CD14-positive monocyte (primary cell): ENCODE measurements around the gene ELMOD1. TPM values are rescaled to one million over a fixed set of nuclear protein-coding genes. Genes with fewer than 3 reads are reported as not detected.

Experiments
- DNase-seq, 3 donors: peaks; one replicate each; pipeline ENCODE4 v3.0.0-alpha.2; 2011 to 2022
- H2AFZ ChIP-seq: 2 replicates; pipeline ENCODE4 v1.6.0; 2012; ENCODE audit warnings: mild to moderate bottlenecking, low read depth, low read length, inconsistent platforms; ENCODE audit not compliant: insufficient read depth, poor library complexity, severe bottlenecking
- H3K27ac ChIP-seq, 2 donors: 1 replicate in 1 of 2; 2 replicates in 1 of 2; pipeline ENCODE4 v1.5.1; 2012 to 2013; ENCODE audit warnings: low read length in 2 of 2, control low read depth in 1 of 2, inconsistent platforms in 1 of 2, low read depth in 1 of 2, mild to moderate bottlenecking in 1 of 2
- H3K27me3 ChIP-seq, 2 donors: one replicate each; pipeline versions ENCODE4 v1.6.0 to v1.6.1; 2011 to 2013; ENCODE audit warnings: low read length in 2 of 2; ENCODE audit not compliant: control insufficient read depth in 2 of 2, insufficient read depth in 2 of 2
- H3K36me3 ChIP-seq, 2 donors: replicated peaks in 1 of 2; 1 replicate in 1 of 2; 2 replicates in 1 of 2; pipeline versions ENCODE4 v1.5.1 to v1.6.1; 2012 to 2013; ENCODE audit warnings: low read length in 2 of 2, control low read depth in 1 of 2, inconsistent platforms in 1 of 2, mild to moderate bottlenecking in 1 of 2; ENCODE audit not compliant: insufficient read depth in 2 of 2, control insufficient read depth in 1 of 2
- H3K4me1 ChIP-seq, 2 donors: 1 replicate in 1 of 2; 2 replicates in 1 of 2; pipeline versions ENCODE4 v1.5.1 to v1.6.1; 2012 to 2013; ENCODE audit warnings: low read length in 2 of 2, control low read depth in 1 of 2, inconsistent platforms in 1 of 2, mild to moderate bottlenecking in 1 of 2, moderate library complexity in 1 of 2; ENCODE audit not compliant: insufficient read depth in 2 of 2, control insufficient read depth in 1 of 2
- H3K4me2 ChIP-seq: replicated peaks from 2 replicates; pipeline ENCODE3; 2012; ENCODE audit warnings: low read length, moderate library complexity, mild to moderate bottlenecking; ENCODE audit not compliant: poor library complexity, severe bottlenecking; ENCODE audit errors: extremely low read depth
- H3K4me3 ChIP-seq, 3 experiments: fragments of 200-600 bp in 1 of 3; sonication (generic) in 1 of 3; replicated peaks in 1 of 3; 1 replicate in 2 of 3; 2 replicates in 1 of 3; pipeline ENCODE4 v1.5.1; 2011 to 2013; ENCODE audit warnings: low read length in 3 of 3, mild to moderate bottlenecking in 3 of 3, control low read depth in 2 of 3, low read depth in 2 of 3, inconsistent platforms in 1 of 3, moderate library complexity in 1 of 3
- H3K79me2 ChIP-seq: 2 replicates; pipeline ENCODE4 v1.6.0; 2012; ENCODE audit warnings: mild to moderate bottlenecking, control low read depth, inconsistent platforms, low read length, moderate library complexity; ENCODE audit not compliant: insufficient read depth
- H3K9ac ChIP-seq: 2 replicates; pipeline ENCODE4 v1.6.0; 2017; ENCODE audit warnings: low read length, mild to moderate bottlenecking; ENCODE audit not compliant: insufficient read depth, poor library complexity, severe bottlenecking
- H3K9me3 ChIP-seq, 2 donors: replicated peaks in 1 of 2; 1 replicate in 1 of 2; 2 replicates in 1 of 2; pipeline versions ENCODE4 v1.5.1 to v1.6.1; 2012 to 2013; ENCODE audit warnings: low read length in 2 of 2, control low read depth in 1 of 2; ENCODE audit not compliant: control insufficient read depth in 1 of 2, insufficient read depth in 1 of 2
- H4K20me1 ChIP-seq: 2 replicates; pipeline ENCODE4 v1.6.0; 2012; ENCODE audit warnings: mild to moderate bottlenecking, low read length, control low read depth, moderate library complexity; ENCODE audit not compliant: insufficient read depth
- H3K27ac Mint-ChIP-seq, 7 donors: one replicate each; pipeline ENCODE4 v1.8.0; 2020; ENCODE audit warnings: mild to moderate bottlenecking in 7 of 7, mixed read lengths in 7 of 7, moderate library complexity in 6 of 7, inconsistent platforms in 2 of 7
- H3K27me3 Mint-ChIP-seq, 3 donors: one replicate each; pipeline ENCODE4 v1.8.0; 2021 to 2022; ENCODE audit warnings: low read depth in 3 of 3, mild to moderate bottlenecking in 3 of 3, mixed read lengths in 3 of 3, moderate library complexity in 3 of 3, inconsistent platforms in 1 of 3
- H3K36me3 Mint-ChIP-seq, 2 donors: one replicate each; pipeline ENCODE4 v1.8.0; 2020; ENCODE audit warnings: mixed read lengths in 2 of 2, inconsistent platforms in 1 of 2, mild to moderate bottlenecking in 1 of 2
- H3K4me1 Mint-ChIP-seq: one replicate; pipeline ENCODE4 v1.8.0; 2020; ENCODE audit warnings: mild to moderate bottlenecking, mixed read lengths
- H3K4me3 Mint-ChIP-seq, 2 donors: one replicate each; pipeline ENCODE4 v1.8.0; 2020; ENCODE audit warnings: mild to moderate bottlenecking in 2 of 2, mixed read lengths in 2 of 2, moderate library complexity in 1 of 2
- H3K9me3 Mint-ChIP-seq, 7 donors: one replicate each; pipeline ENCODE4 v1.8.0; 2020 to 2022; ENCODE audit warnings: mixed read lengths in 7 of 7, mild to moderate bottlenecking in 6 of 7, moderate library complexity in 6 of 7, inconsistent platforms in 2 of 7
- CTCF ChIP-seq: fragments of 200-600 bp; IDR thresholded peaks from one replicate; pipeline ENCODE4 v1.8.0; 2022; ENCODE audit warnings: antibody characterized with exemption, mild to moderate bottlenecking
- WGBS: methylation state at CpG from one replicate; pipeline ENCODE4 v1.1.5; 2013; ENCODE audit warnings: missing lambda C conversion rate; ENCODE audit not compliant: insufficient coverage; 5-methylcytosine and 5-hydroxymethylcytosine counted together
- intact Hi-C, 2 donors: fragments of 100-400 bp; cut with micrococcal nuclease; formaldehyde crosslinking; loops; one replicate each; pipeline versions ENCODE4 v1.15.0 to v1.15.1; 2023
- polyA minus RNA-seq: library from RNA; depleted of rRNA, polyadenylated mRNA; stranded (reverse); fragments of >200 nt; gene quantifications from 2 replicates; pipeline ENCODE4 v1.2.3, GENCODE V29; 2012
- polyA plus RNA-seq, 3 donors: library from polyadenylated mRNA; depleted of rRNA in 1 of 3; unstranded in 2 of 3; stranded (reverse) in 1 of 3; fragments of 300-500 nt in 2 of 3; fragments of >200 nt in 1 of 3; fragmentation: Illumina TruSeq in 2 of 3; gene quantifications; 1 replicate in 2 of 3; 2 replicates in 1 of 3; pipeline ENCODE4 v1.2.3, GENCODE V29; 2012 to 2021
- total RNA-seq, 12 experiments: library from RNA in 1 of 12; stranded (reverse) in 1 of 12; fragments of 120-200 nt in 1 of 12; gene quantifications; one replicate each; pipeline ENCODE4 v1.2.4 and lab custom pipeline; 2013 to 2026; ENCODE audit warnings: mixed read lengths in 6 of 12, inconsistent platforms in 1 of 12

Gene ELMOD1
- not detected for total RNA-seq (2013)
- polyA plus RNA-seq (not detected), polyA minus RNA-seq (not detected in 2 replicates), total RNA-seq (lab: John Stamatoyannopoulos, UW) (0 to 1.7 (median 0) reads per million in 11 experiments)

DNA sequence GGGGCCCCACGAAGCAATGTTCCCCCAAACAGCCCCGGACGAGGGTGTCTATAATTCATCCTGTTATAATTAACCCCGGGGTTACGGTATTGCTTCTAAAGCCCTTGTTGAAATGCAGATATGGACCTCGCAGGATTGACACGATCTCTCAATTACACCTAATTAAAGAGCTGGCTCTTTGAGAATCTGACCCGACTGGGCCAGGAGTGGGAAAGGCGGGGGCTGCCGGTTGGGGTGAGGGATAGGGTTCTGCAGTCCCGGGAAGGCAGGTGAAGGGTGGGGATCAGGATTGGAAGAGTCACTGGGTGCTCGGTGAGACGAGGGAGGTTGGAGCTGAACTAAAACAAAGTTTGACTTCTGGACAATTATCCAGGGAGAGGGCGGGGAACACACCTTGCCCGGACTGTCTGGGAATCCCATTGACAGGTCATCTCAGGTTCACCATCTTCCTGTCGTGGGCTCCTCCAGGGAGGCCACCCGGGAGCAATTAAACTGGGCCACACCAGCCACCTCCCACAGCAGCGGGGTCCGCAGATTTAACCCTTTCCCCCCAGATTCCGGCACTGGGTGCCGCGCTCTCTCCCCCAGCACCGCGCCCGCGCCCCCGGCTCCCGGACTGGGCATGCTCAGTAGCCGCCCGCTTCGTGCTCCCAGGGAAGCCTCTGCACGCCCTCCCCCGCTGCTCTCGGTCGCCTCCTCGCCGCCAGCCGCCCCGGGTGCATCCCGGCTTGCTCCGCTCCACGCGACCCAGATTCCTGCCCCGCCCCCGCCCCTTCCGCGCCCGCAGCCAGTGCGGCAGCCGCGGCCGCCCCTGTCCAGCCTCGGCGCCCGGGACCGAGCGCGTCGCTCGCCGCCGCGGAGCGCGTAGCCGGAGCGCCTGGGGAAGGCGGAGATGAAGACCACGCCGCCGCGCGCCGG, at the start of gene ELMOD1:
TSS of gene ELMOD1 (plus strand) at position 688 of the 918 bp plus-strand sequence. CDS start 27,043 bp downstream, outside the sequence.
- DNase-seq: no peak
- Histone ChIP-seq H3K79me2 (no peaks in the 10 kb centered on the region), H3K4me1 (peaks cover 11 to 12% of the 10 kb centered on the region in 2 donors), H2AFZ (peak within 1 kb of the TSS; percentile 21), H3K27ac (no peak within 1 kb of the TSS), H3K36me3 (no peaks in the 10 kb centered on the region), H3K9me3 (peaks cover 0 to 25% of the 10 kb centered on the region in 2 donors), H3K9ac (no peak within 1 kb of the TSS), H3K4me3 (peak within 1 kb of the TSS in 1 of 3 experiments; percentile 47), H3K27me3 (peaks cover 84 to 88% of the 10 kb centered on the region in 2 donors), H3K4me2 (peak within 1 kb of the TSS; percentile 52), H4K20me1 (no peaks in the 10 kb centered on the region)
- peaks cover 3 to 5% of the 10 kb centered on the region in 2 donors for H3K36me3 Mint-ChIP-seq
- H3K27me3 Mint-ChIP-seq: peaks cover 78 to 86% (median 78%) of the 10 kb centered on the region in 3 donors
- H3K4me1 Mint-ChIP-seq: peaks cover 16% of the 10 kb centered on the region
- H3K9me3 Mint-ChIP-seq: peaks cover 0 to 23% (median 10%) of the 10 kb centered on the region in 7 donors
- peak within 1 kb of the TSS; percentile 70 to 89 for H3K4me3 Mint-ChIP-seq
- TF ChIP-seq CTCF: no peak
- intact Hi-C loops: no loop called here
- no peak within 1 kb of the TSS for H3K27ac Mint-ChIP-seq
- WGBS: under 1% methylated on average over 69 of the region's 74 CpGs

GRCh38 chr11:107545101-107545514, 45.8 kb upstream of the ELMOD1 start:
- Mint-ChIP-seq H3K4me3 (no peak overlapping the region), H3K27me3 (peaks cover 0 to 3% (median 0%) of the 10 kb centered on the region in 3 donors), H3K36me3 (peaks cover 33 to 44% of the 10 kb centered on the region in 2 donors), H3K4me1 (no peaks in the 10 kb centered on the region), H3K9me3 (no peaks in the 10 kb centered on the region), H3K27ac (no peak overlapping the region)
- intact Hi-C loops: loop anchor here in 1 of 2 donors (5.0 to 10.0 kb wide), 2 partner anchors 147 to 350 kb away; no protein-coding TSS in a partner anchor
- Histone ChIP-seq H4K20me1 (no peaks in the 10 kb centered on the region), H2AFZ (no peak overlapping the region), H3K4me2 (no peak overlapping the region), H3K9me3 (no peaks in the 10 kb centered on the region), H3K79me2 (no peaks in the 10 kb centered on the region), H3K36me3 (peaks cover 2 to 34% of the 10 kb centered on the region in 2 donors), H3K4me1 (no peaks in the 10 kb centered on the region), H3K27me3 (no peaks in the 10 kb centered on the region), H3K9ac (no peak overlapping the region), H3K27ac (no peak overlapping the region), H3K4me3 (no peak overlapping the region)
- no peak for DNase-seq
- no CpG with 5 or more reads among the region's 1 CpG for WGBS
- TF ChIP-seq CTCF: no peak
